ENCODE data around the gene CHST14. TPM values are rescaled to one million over a fixed set of nuclear protein-coding genes. Genes with fewer than 3 reads are reported as not detected.
A peak's percentile ranks its signal among the peaks of the same experiment; 100 is the strongest.

CHST14 gene
- total and polyA plus RNA-seq, 2 of the 8 experiments (the other 6 are each of a cell fraction or from before 2014, with no cell fraction given): 13.4 to 20.3 TPM

DNA sequence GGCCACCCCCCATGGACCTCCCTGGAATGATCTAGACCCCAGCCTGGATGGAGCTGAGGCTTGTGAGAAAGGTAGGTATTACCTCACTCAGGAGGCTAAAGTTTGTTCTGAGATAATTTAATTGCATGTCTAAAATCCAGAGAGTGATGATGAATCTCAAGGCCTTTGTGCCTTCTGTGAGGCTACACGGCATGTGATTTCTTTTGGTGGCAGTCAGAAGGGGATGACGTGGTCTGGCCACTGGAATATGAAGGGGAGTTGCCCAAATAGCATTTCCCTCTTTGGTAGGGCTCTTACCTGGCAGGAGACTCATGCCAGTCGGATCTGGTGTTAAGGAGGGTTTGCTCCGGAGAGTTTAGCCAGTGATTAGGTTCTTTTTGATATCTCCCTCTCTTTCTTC lies 27.5 kb upstream of the CHST14 start:
- H2AFZ ChIP-seq (ENCODE audit: low read length): no peak overlapping the region
- H3K9me3 ChIP-seq (ENCODE audit: insufficient read depth in 2 of 2, low read depth in 1 of 2, low read length in 1 of 2): no peaks in the 10 kb centered on the region
- no peak overlapping the region for H3K14ac ChIP-seq (ENCODE audit: insufficient read length)
- H2BK5ac ChIP-seq (ENCODE audit: low read depth, low read length): 0 out of 2 replicates have a peak overlapping the region, but pooled peaks have one; percentile 19
- TF ChIP-seq POLR2A (IDR thresholded peaks at IDR 0.05; ENCODE audit: control extremely low read depth in 1 of 2, low read depth in 2 of 2, low read length in 2 of 2) (0 out of 3 replicates have a peak, but pooled peaks of 1 of the 2 experiments have one; percentile 32), SIX5 (IDR thresholded peaks at IDR 0.05; ENCODE audit: low read depth, low read length) (no peak), SP1 (IDR thresholded peaks at IDR 0.05; ENCODE audit: low read depth, low read length) (no peak)
- 0 out of 8 replicates have a peak, but pooled peaks cover 0 to 2% (median 0%) of the 10 kb centered on the region in 4 experiments for H3K36me3 ChIP-seq (ENCODE audit: control insufficient read depth in 2 of 4, insufficient read depth in 4 of 4, low read length in 3 of 4)
- CTCF ChIA-PET (ENCODE audit: partially characterized antibody): interaction anchor here (0.5 to 3.7 kb wide), 9 partner anchors 8 to 166 kb away, joined by 3 to 24 read pairs (median 6); partner anchors contain the start of gene CHST14
- no peak overlapping the region; the same call in 1 of the 2 replicates for H4K8ac ChIP-seq (ENCODE audit: extremely low read depth, insufficient read depth, low read length)
- 0 out of 2 replicates have a peak overlapping the region, but pooled peaks have one; percentile 54 for H2AK5ac ChIP-seq (ENCODE audit: low read depth, low read length)
- H3K79me1 ChIP-seq (ENCODE audit: low read depth, low read length): peaks cover 12% of the 10 kb centered on the region; the same call in 1 of the 2 replicates
- H3K27me3 ChIP-seq (replicated peaks in 1 of 4; ENCODE audit: control insufficient read depth in 3 of 4, extremely low read depth in 1 of 4, insufficient read depth in 3 of 4, low read length in 3 of 4): peaks cover 0 to 4% (median 0%) of the 10 kb centered on the region in 4 experiments; a peak in 1 of 7 replicates
- no peak overlapping the region for H2BK20ac ChIP-seq (ENCODE audit: low read length)
- H3K79me2 ChIP-seq (ENCODE audit: control insufficient read depth in 1 of 2, insufficient read depth in 2 of 2, low read length in 2 of 2): peaks cover 33 to 73% of the 10 kb centered on the region in 2 experiments
- H3K4me3 ChIP-seq (ENCODE audit: extremely low read depth in 1 of 4, insufficient read depth in 2 of 4, low read depth in 3 of 4, low read length in 4 of 4): peak overlapping the region in 1 of 4 experiments; percentile 84; a peak in 1 of 8 replicates
- no peak overlapping the region for H3K27ac ChIP-seq (ENCODE audit: low read depth, low read length)
- H3K4me1 ChIP-seq (replicated peaks in 1 of 4; ENCODE audit: control insufficient read depth in 3 of 4, insufficient read depth in 4 of 4, low read length in 3 of 4): peaks cover 23 to 39% (median 29%) of the 10 kb centered on the region in 4 experiments
- H3K23ac ChIP-seq (ENCODE audit: insufficient read length): no peak overlapping the region
- no peak overlapping the region for H3K4ac ChIP-seq (replicated peaks; ENCODE audit: insufficient read length, low read depth, low read length)
- no peak overlapping the region for H2BK15ac ChIP-seq (ENCODE audit: low read length)
- H4K20me1 ChIP-seq (replicated peaks in 1 of 2; ENCODE audit: control insufficient read depth in 1 of 2, insufficient read depth in 2 of 2, low read length in 2 of 2): peaks cover 37 to 39% of the 10 kb centered on the region in 2 experiments
- H3K4me2 ChIP-seq (ENCODE audit: insufficient read depth in 1 of 2, low read depth in 2 of 2, low read length in 2 of 2): peak overlapping the region; percentile 36 to 61; a peak in 3 of 4 replicates
- H3K9ac ChIP-seq (replicated peaks in 1 of 4; ENCODE audit: extremely low read depth in 1 of 4, low read depth in 3 of 4, low read length in 3 of 4): peak overlapping the region in 1 of 4 experiments; percentile 21; a peak in 1 of 7 replicates
- no peak overlapping the region for H2BK12ac ChIP-seq (ENCODE audit: low read depth, low read length)
- no peak for FAIRE-seq
- POLR2A ChIA-PET (ENCODE audit: partially characterized antibody): interaction anchor here (1.1 to 2.8 kb wide), 10 partner anchors 14 to 321 kb away, joined by 3 to 21 read pairs (median 5); partner anchors contain the start of genes CHST14, GCHFR, IVD and KNSTRN
- no peak overlapping the region for H4K5ac ChIP-seq (ENCODE audit: insufficient read length, low read depth, low read length)
- peaks cover 5% of the 10 kb centered on the region for H3K23me2 ChIP-seq (ENCODE audit: low read depth, low read length)
- WGBS, 2 experiments (ENCODE audit: extremely low coverage in 1 of 2, insufficient coverage in 1 of 2, insufficient read length in 1 of 2, insufficient replicate concordance in 2 of 2, low coverage in 1 of 2, low lambda C conversion rate in 2 of 2, missing lambda C conversion rate in 1 of 2): 77% methylated on average over 4 of the region's 4 CpGs; no CpG with 5 or more reads in 1 of the 2 experiments
- no peak for DNase-seq (ENCODE audit: low read depth in 1 of 2, low spot score in 2 of 2)
- no peak overlapping the region for H3K56ac ChIP-seq (replicated peaks; ENCODE audit: insufficient read length, low read depth, low read length)
- H2BK120ac ChIP-seq (replicated peaks; ENCODE audit: low read depth, low read length): no peak overlapping the region
- no peak overlapping the region for H3K18ac ChIP-seq (ENCODE audit: extremely low read depth, low read length)
- no peak overlapping the region for H4K91ac ChIP-seq (replicated peaks; ENCODE audit: insufficient read length, low read length)
